ENCODE results near the gene APLN. TPM values are rescaled to one million over a fixed set of nuclear protein-coding genes. Genes with fewer than 3 reads are reported as not detected.

Gene APLN
- total RNA-seq, 1 donor from 2014 or later = 1,492 TPM

DNA sequence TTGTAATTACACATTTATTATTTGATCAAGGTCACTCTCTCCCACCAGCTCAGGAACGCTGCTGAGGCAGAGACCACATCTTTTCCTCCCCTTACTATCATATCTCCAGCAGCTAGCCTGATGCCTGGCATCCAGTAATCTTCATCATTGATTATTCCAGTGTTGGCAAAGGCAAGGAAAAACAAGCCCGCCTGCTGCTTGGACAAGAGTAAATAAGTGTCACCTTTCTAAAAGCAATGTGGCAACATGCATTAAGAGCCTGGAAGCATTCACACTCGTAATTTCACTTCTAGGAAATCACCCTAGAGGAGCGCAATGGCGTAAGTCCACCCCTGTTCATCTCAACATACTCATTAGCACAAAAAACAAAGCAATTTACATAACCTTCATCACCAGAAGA is 54.8 kb downstream of the APLN start:
- no peak for DNase-seq (ENCODE audit: extremely low read depth, low read depth, low spot score)

DNA sequence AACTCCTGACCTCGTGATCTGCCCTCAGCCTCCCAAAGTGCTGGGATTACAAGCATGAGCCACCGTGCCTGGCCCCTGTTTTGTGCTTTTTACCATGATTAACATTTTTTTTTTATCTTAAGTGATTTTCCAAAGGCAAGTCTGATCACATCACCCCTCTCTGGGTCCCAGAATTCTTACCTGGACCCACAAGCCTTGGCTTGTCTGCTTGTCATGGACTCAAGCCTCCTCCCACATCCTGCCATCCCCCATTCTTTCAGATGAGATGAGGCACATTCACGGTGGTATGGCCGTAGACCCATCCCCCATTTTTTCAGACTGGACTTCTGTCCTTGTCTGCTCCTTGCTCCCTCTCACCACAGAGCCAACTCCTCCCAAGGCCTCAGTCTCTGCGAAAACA is 55.3 kb downstream of the APLN start:
- no peak for DNase-seq (ENCODE audit: extremely low read depth, low read depth, low spot score)

DNA sequence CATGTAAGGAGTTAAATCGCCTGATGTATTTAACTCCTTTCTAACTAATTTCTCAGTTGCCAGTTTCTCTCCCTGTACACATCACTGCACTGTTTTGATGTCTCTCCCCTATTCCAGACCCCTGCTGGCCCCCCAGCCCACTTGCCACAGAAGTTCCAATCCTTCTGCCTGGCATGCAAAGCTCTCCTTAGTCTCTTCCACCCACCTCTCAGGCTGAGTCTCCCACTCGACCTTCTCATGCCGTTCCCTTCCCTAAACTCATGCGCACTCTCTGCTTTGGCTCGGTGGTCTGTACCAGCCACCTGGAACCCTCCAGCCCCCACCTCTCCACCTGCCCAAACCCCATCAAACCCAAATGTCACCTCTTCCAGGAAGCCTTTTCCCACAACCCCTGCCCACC is 56.9 kb downstream of the APLN start:
- no peak for DNase-seq (ENCODE audit: extremely low read depth, low read depth, low spot score)

GRCh38 chrX:129596077-129596476 is 58.7 kb downstream of the APLN start:
- no peak for DNase-seq (ENCODE audit: extremely low read depth, low read depth, low spot score)

Other genes starting within 250 kb of the APLN start
- 35.2 and 48.2 TPM in 2 replicates for gene SMARCA1, start 131.5 kb downstream of the APLN start, total RNA-seq
- gene OCRL, start 114.7 kb downstream of the APLN start, total RNA-seq = 14.7 and 20.3 TPM in 2 replicates
- not detected in 2 replicates for gene XPNPEP2, start 84.0 kb upstream of the APLN start, total RNA-seq
- gene SASH3, start 125.0 kb upstream of the APLN start, total RNA-seq = not detected in 2 replicates
- 42.5 TPM in 2 replicates for gene ZDHHC9, start 188.9 kb upstream of the APLN start, total RNA-seq